Effector CD8-positive, alpha-beta T cell (primary cell): ENCODE measurements around the gene PIGC.

ENCODE experiments used
- DNase-seq: peaks from one replicate; lab custom pipeline; 2025; lab: John Stamatoyannopoulos, UW

PIGC gene

GRCh38 chr1:172398970-172399755 lies 44.7 kb downstream of the PIGC start:
- no peak for DNase-seq

GRCh38 chr1:172398193-172398592 lies 45.7 kb downstream of the PIGC start:
- DNase-seq: no peak

- DNase-seq: no peak
These were observed 46.2 kb downstream of the PIGC start for GRCh38 chr1:172397633-172398032.

GRCh38 chr1:172397221-172397620 lies 46.6 kb downstream of the PIGC start:
- DNase-seq: no peak

- no peak for DNase-seq
These were observed 48.3 kb downstream of the PIGC start for GRCh38 chr1:172395576-172395975.

- no peak for DNase-seq
These were observed 49.1 kb downstream of the PIGC start for GRCh38 chr1:172394811-172395210.

GRCh38 chr1:172394141-172394751 lies 49.6 kb downstream of the PIGC start:
- peak; percentile 19 for DNase-seq

- DNase-seq: no peak
These were observed 50.5 kb downstream of the PIGC start for GRCh38 chr1:172393354-172393753.

- DNase-seq: no peak
These were observed 51.9 kb downstream of the PIGC start for GRCh38 chr1:172391976-172392375.
